Activated CD8-positive, alpha-beta memory T cell treated with anti-CD3 and anti-CD28 coated beads for 1 hour (primary cell): ENCODE data around the gene ABCF2.
A peak's percentile ranks its signal among the peaks of the same experiment; 100 is the strongest.

Experiments used
- DNase-seq, 2 donors: peaks; one replicate each; pipeline ENCODE4 v3.0.0-alpha.2; 2020; ENCODE audit warnings: low read depth in 1 of 2; ENCODE audit errors: extremely low read depth in 1 of 2

ABCF2 gene

GRCh38 chr7:151226875-151227782, at the start of gene ABCF2:
Gene ABCF2 (minus strand): TSS chr7:151227205. CDS start chr7:151226458, 747 bp downstream.
- DNase-seq, result peak; percentile 90 to 99

- no peak for DNase-seq
These were observed 49.0 kb upstream of the ABCF2 start for GRCh38 chr7:151275813-151276577.

GRCh38 chr7:151274936-151275812, 48.2 kb upstream of the ABCF2 start:
- DNase-seq, result no peak

- DNase-seq, result no peak
These were observed 47.4 kb upstream of the ABCF2 start for GRCh38 chr7:151274396-151274795.

- no peak for DNase-seq
These were observed 46.8 kb upstream of the ABCF2 start for GRCh38 chr7:151273651-151274390.

GRCh38 chr7:151272877-151273276, 45.9 kb upstream of the ABCF2 start:
- DNase-seq, result no peak

GRCh38 chr7:151272405-151272804, 45.4 kb upstream of the ABCF2 start:
- no peak for DNase-seq

- no peak for DNase-seq
These were observed 44.8 kb upstream of the ABCF2 start for GRCh38 chr7:151271699-151272355.

- DNase-seq, result no peak
These were observed 42.5 kb upstream of the ABCF2 start for GRCh38 chr7:151269511-151269910.

GRCh38 chr7:151265351-151265931, 38.4 kb upstream of the ABCF2 start:
- no peak for DNase-seq

GRCh38 chr7:151264615-151265014, 37.6 kb upstream of the ABCF2 start:
- no peak for DNase-seq

GRCh38 chr7:151261529-151261928, 34.5 kb upstream of the ABCF2 start:
- no peak for DNase-seq

GRCh38 chr7:151260883-151261282, 33.9 kb upstream of the ABCF2 start:
- DNase-seq, result no peak

- no peak for DNase-seq
These were observed 33.5 kb upstream of the ABCF2 start for GRCh38 chr7:151260471-151260870.

GRCh38 chr7:151257990-151258389, 31.0 kb upstream of the ABCF2 start:
- no peak for DNase-seq

GRCh38 chr7:151256410-151257045, 29.5 kb upstream of the ABCF2 start:
- no peak for DNase-seq

GRCh38 chr7:151255390-151255789, 28.4 kb upstream of the ABCF2 start:
- no peak for DNase-seq

- DNase-seq, result no peak
These were observed 27.8 kb upstream of the ABCF2 start for GRCh38 chr7:151254851-151255250.

GRCh38 chr7:151254316-151254715, 27.3 kb upstream of the ABCF2 start:
- DNase-seq, result no peak
